ENCODE results near the gene IDH3G.
"Not testable (repeated sequence)": the region's sequence is repeated elsewhere in the genome, so short reads cannot be mapped to it uniquely, and the experiment has no call there.

Gene IDH3G

DNA sequence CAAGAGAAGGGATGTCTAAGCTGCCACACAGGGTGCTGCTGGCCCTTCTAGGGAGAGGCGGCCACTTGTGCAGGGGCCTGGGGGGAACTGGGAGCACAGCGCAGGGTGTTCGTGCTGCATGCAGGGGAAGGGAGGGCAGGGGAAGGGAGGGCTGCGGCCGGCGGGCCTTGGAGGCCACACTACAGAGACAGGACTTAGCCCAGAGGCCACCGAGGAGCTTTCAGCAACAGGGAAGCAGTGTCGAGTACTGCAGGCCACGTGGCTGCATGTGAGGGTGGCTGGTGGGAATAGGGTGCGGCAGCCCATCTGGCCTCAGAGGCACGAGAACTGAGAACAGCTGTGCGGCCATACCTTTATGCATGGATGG lies 49.1 kb downstream of the IDH3G start:
- H3K27me3 Mint-ChIP-seq (ENCODE audit: low read depth); H3K36me3 Mint-ChIP-seq (ENCODE audit: low read depth); H3K9me3 Mint-ChIP-seq; H3K4me3 Mint-ChIP-seq; H3K4me1 Mint-ChIP-seq (ENCODE audit: low read depth); H3K27ac Mint-ChIP-seq: not testable (repeated sequence)

DNA sequence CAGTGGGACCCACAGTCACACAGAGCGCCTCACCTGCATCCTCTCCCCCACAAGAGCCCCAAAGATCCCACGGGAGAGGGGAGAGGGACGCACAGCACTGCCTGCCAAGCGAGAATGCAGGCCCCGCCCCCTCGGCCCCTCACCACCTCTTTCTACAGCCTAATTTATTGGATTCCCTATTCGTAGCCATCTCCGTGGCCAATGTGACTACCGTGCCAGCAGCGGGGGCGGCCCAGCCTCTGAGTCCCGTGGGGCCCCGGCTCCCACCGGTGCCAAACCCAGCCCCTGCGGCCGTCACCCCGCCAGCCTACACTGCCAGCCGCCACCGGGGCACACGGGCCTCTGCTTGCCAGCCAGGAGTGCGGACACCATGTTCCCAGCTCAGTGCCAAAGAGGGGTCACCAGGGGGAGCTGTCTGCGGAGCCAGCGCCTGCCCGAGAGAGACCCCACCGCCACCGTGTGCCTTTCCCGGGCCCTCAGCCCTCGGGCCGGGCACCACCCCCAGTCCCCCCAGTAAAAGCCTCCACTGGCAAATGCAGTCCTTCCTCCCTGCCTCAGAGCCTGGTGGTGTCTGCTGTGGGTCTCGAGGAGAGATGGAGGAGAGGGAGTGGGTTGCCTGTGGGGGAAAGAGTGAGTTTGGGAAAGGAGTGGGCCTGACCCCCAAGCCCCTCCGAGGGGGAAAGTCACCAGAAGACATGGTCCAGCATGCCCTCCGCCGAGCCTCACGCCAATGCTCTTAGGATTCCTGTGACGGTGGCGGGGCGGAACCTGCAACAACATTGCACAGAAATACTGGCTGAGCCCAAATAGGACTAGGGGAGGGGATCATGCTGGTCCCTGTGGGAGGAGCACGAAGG lies 49.7 kb downstream of the IDH3G start:
- Mint-ChIP-seq H3K36me3 (ENCODE audit: low read depth) (peaks cover 5% of the 10 kb centered on the region), H3K27me3 (ENCODE audit: low read depth) (peaks cover under 1% of the 10 kb centered on the region), H3K4me1 (ENCODE audit: low read depth) (peaks cover 14% of the 10 kb centered on the region), H3K9me3 (no peaks in the 10 kb centered on the region), H3K4me3 (no peak overlapping the region), H3K27ac (no peak overlapping the region)

DNA sequence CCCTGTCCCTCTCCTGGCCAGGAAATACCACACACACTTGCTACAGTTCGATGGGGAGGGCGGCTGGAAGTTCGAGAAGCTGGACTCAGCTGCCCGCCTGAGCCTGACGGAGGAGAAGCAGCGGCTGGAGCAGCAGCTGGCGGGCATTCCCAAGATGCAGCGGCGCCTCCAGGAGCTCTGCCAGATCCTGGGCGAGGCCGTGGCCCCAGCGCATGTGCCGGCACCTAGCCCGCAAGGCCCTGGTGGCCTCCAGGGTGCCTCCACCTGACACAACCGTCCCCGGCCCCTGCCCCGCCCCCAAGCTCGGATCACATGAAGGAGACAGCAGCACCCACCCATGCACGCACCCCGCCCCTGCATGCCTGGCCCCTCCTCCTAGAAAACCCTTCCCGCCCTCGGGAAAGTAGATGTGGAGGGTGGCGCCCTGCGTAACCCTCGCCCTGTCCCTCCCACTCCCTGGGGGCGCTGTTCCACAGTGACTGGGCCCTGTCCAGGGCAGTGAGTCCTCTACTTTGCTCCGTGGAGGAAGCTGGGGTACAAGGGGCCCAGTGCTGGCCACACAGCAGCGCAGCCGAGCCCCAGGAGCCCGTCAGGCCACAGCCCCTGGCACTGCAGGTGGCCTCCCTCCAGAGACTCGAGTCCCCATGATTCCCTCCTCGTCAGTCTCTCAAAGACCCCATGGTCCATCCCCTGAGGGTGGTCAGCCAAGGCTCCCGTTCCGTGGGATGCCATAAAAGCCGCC lies 50.5 kb downstream of the IDH3G start:
- H3K36me3 Mint-ChIP-seq (ENCODE audit: low read depth); H3K4me3 Mint-ChIP-seq: not testable (repeated sequence)

DNA sequence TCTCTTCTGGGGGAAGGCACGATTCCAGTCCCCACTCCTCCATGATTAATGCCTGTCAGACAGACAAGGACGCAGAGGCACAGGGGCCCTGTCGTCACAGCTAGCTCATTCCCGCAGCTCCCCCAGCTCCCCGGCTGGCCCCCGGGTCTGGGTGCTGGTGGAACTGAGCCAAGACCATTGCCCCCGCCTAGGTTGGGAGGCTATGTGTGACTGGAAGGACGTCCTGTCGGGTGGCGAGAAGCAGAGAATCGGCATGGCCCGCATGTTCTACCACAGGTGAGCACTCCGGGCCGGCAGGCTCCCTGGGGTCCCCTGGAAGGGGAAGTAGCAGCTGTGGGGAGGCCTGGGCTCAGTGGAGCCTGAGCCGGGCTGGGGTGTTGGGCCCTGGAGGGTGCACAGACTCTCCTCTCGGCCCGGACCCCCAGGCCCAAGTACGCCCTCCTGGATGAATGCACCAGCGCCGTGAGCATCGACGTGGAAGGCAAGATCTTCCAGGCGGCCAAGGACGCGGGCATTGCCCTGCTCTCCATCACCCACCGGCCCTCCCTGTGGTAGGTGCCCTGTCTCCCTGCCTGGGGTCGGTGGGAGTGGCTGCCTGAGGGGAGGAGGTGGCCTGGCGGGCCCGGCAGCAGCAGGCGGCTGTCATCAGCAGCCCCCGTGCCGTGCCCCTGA lies 51.2 kb downstream of the IDH3G start:
- H3K9me3 Mint-ChIP-seq; H3K27ac Mint-ChIP-seq; H3K27me3 Mint-ChIP-seq (ENCODE audit: low read depth); H3K36me3 Mint-ChIP-seq (ENCODE audit: low read depth); H3K4me3 Mint-ChIP-seq: not testable (repeated sequence)
- H3K4me1 Mint-ChIP-seq (ENCODE audit: low read depth), result peaks cover 14% of the 10 kb centered on the region

More for the DNA sequence above, 50.5 kb downstream of the IDH3G start:
- not testable (repeated sequence) for H3K27me3 Mint-ChIP-seq (ENCODE audit: low read depth); H3K9me3 Mint-ChIP-seq; H3K27ac Mint-ChIP-seq
- peaks cover 14% of the 10 kb centered on the region for H3K4me1 Mint-ChIP-seq (ENCODE audit: low read depth)

DNA sequence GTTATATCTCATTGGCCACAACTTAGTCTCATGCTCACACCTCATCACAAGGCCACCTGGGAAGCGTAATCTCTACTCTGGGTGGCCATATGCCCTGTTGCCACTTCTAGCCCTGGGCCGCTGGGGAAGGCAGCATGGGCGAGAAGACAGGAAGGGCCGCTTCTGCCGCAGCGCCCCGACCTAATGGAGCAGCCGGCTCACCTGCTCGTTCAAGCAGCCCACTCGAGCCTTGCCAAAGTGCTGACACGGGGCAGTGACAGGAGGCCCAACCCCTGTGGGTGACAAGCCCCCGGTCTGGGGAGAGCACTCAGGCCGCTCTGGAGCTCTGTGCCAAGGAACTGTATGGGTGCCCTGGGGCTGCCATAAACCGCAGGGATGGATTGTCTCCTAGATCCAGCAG lies 52.1 kb downstream of the IDH3G start:
- H3K9me3 Mint-ChIP-seq; H3K36me3 Mint-ChIP-seq (ENCODE audit: low read depth); H3K4me3 Mint-ChIP-seq; H3K27me3 Mint-ChIP-seq (ENCODE audit: low read depth); H3K27ac Mint-ChIP-seq: not testable (repeated sequence)
- peaks cover 14% of the 10 kb centered on the region for H3K4me1 Mint-ChIP-seq (ENCODE audit: low read depth)

DNA sequence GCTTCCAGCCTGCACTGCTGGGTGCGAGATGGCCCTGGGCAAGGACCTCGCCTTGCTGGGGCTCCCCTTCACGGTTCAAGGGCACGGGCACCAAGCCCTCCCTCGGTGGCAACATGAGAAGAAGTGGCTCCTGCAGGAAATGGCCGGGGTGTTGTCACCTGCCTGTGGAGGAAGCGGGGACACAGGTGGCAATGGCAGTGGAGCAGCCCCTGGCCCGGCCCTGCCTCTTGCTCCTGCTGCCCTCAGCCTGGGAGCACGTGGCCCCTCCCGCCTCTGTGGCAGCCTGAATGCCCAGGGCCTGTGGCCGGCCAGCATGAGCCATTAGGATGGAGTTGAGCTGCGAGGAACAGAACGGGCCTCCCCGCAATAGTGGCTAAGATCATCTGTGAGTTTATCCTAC lies 52.7 kb downstream of the IDH3G start:
- no peaks in the 10 kb centered on the region for H3K9me3 Mint-ChIP-seq
- peak overlapping the region; percentile 45 for H3K27ac Mint-ChIP-seq

DNA sequence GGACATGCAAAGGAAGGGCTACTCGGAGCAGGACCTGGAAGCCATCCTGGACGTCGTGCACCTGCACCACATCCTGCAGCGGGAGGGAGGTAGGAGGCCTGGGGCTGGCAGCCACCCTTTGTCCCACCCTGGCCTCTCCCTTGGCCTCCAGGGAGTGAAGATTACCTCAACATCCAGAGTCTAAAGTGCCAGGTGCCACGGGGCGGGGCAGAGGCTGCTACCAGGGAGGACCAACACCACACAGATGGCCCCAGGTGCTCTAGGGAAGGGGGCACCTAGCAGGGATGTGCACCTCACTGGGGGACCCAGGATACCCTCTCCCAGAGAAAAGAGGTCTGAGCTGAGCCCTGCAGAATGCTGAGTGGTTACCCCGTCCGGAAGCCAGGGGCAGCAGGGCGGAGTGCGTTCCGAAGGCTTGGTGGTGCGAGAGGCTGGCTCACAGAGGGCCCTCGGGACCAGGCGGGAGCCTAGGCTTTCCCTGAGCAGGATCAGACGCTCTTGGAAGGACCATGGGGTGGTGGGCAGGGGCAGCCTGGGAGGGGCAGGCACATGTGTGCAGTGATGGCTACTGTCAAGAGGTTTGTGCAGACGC lies 53.4 kb downstream of the IDH3G start:
- H3K36me3 Mint-ChIP-seq (ENCODE audit: low read depth), result peaks cover 7% of the 10 kb centered on the region
- no peaks in the 10 kb centered on the region for H3K9me3 Mint-ChIP-seq
- peak overlapping the region; percentile 80 for H3K4me3 Mint-ChIP-seq
- H3K27ac Mint-ChIP-seq, result peak overlapping the region; percentile 85
- no peaks in the 10 kb centered on the region for H3K27me3 Mint-ChIP-seq (ENCODE audit: low read depth)
- peaks cover 15% of the 10 kb centered on the region for H3K4me1 Mint-ChIP-seq (ENCODE audit: low read depth)

More for the DNA sequence above, 52.7 kb downstream of the IDH3G start:
- H3K4me3 Mint-ChIP-seq, result peak overlapping the region; percentile 80
- peaks cover 14% of the 10 kb centered on the region for H3K4me1 Mint-ChIP-seq (ENCODE audit: low read depth)
- H3K27me3 Mint-ChIP-seq (ENCODE audit: low read depth), result no peaks in the 10 kb centered on the region
- peaks cover 7% of the 10 kb centered on the region for H3K36me3 Mint-ChIP-seq (ENCODE audit: low read depth)

DNA sequence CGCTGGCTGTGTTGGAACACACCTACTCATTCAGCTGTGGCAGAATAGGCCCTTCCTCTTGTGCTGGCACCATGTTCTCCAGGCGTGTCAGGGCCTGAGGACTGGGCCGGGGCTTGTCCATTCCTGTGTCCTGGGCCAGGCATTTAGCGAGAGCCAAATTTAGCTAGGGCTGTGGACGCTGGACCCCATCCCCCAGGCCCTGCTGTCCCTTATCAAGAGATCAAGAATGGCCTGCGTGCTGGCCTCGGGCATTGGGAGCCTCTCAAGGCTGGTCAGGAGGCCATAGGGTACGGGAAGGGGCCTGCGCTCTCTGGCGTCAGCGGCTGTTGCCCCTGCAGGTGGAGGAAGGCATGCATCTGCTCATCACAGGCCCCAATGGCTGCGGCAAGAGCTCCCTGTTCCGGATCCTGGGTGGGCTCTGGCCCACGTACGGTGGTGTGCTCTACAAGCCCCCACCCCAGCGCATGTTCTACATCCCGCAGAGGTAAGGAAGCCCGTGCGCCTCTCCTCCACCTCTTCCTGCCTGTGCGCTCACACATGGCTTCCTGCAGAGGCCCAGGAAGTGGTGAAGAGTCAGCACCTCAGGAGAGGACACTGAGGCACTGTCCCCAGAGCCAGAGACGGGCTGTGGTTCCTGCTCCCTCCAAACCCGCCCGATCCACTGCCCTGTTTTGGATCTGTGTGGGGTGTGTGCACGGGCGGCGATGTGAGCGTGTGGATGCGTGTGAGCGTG lies 54.3 kb downstream of the IDH3G start:
- Mint-ChIP-seq H3K27ac (peak overlapping the region; percentile 85), H3K4me1 (ENCODE audit: low read depth) (peaks cover 19% of the 10 kb centered on the region), H3K9me3 (no peaks in the 10 kb centered on the region), H3K27me3 (ENCODE audit: low read depth) (no peaks in the 10 kb centered on the region), H3K4me3 (peak overlapping the region; percentile 80), H3K36me3 (ENCODE audit: low read depth) (peaks cover 14% of the 10 kb centered on the region)

DNA sequence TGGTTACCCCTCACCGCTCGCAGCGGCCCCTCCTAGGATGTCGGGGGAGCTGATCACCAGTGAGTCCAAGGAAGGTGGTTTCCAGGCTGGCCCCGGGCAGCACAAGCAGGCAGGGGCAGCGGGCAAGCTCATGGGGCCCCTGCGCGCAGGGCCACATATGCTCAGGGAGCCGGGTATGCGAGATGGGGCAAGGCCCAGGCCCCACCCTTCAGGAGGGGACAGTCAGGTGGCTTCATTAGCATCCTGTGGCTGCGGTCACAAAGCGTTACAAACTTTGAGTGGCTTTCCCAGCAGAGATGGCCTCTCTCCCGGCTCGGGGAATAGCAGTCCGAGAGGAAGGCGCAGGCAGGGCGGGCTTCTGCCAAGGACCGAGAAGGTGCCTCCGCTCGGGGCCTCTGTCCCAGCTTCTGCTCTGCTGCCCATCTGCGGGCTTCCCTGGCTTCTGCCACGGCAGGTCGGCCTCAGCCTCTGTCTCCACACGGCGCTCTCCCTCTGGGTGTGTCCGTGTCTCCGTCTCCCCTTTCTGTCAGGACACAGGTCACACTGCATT lies 56.0 kb downstream of the IDH3G start:
- Mint-ChIP-seq H3K36me3 (ENCODE audit: low read depth) (peaks cover 17% of the 10 kb centered on the region), H3K4me3 (no peak overlapping the region), H3K27me3 (ENCODE audit: low read depth) (no peaks in the 10 kb centered on the region), H3K27ac (no peak overlapping the region), H3K4me1 (ENCODE audit: low read depth) (peaks cover 19% of the 10 kb centered on the region), H3K9me3 (no peaks in the 10 kb centered on the region)

DNA sequence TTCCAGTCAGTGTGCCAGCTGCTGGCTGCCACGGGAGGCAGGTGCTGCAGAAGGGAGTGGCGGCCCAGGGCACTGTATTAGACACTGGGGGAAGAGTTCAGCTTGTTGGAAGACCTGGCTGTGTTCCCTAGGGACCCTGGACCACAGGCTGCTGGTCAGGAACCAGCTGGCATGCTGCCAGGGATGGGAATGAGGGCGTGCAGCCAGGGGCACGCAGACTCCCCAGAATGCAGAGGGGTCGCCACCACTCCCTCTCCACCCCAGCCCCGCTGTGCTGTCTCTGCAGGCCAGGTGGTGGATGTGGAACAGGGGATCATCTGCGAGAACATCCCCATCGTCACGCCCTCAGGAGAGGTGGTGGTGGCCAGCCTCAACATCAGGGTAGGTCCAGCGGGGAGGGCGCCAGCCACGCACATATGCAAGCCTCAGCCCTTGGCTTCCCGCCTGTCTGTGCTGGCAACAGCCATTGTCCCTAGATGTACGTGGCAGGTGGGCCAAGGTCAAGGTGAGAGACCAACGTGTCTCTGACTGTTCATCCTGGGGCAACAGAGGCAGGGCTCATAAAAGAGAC lies 57.2 kb downstream of the IDH3G start:
- Mint-ChIP-seq H3K27ac (no peak overlapping the region), H3K27me3 (ENCODE audit: low read depth) (no peaks in the 10 kb centered on the region), H3K9me3 (peaks cover under 1% of the 10 kb centered on the region), H3K4me3 (no peak overlapping the region), H3K36me3 (ENCODE audit: low read depth) (peaks cover 22% of the 10 kb centered on the region), H3K4me1 (ENCODE audit: low read depth) (peaks cover 19% of the 10 kb centered on the region)

DNA sequence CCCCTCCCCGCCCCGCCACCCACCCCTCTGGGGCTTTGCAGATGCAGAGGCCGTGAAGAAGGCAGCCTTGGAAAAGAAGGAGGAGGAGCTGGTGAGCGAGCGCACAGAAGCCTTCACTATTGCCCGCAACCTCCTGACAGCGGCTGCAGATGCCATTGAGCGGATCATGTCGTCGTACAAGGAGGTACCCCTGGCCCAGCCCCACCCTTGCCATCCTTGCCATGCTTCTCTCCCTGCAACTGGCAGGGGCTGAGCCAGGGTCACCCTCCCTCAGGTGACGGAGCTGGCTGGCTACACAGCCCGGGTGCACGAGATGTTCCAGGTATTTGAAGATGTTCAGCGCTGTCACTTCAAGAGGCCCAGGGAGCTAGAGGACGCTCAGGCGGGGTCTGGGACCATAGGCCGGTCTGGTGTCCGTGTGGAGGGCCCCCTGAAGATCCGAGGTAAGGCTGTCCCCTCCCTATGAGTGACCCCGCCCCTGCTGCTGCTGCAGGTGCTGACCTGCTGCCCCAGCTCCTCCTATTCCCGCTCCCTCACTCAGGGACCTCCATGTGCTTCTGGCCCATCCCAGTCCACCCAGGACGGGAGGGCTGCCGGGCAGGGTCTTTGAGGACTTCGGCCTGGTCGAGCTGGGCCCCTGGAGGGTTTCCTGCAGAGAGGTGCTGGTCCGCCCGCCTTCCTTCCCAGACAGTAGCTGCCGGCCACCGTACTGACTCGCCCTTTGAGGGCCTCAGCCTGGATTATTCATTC lies 57.9 kb downstream of the IDH3G start:
- peaks cover 28% of the 10 kb centered on the region for H3K36me3 Mint-ChIP-seq (ENCODE audit: low read depth)
- peaks cover 25% of the 10 kb centered on the region for H3K4me1 Mint-ChIP-seq (ENCODE audit: low read depth)
- H3K9me3 Mint-ChIP-seq, result peaks cover 8% of the 10 kb centered on the region
- no peak overlapping the region for H3K4me3 Mint-ChIP-seq
- H3K27ac Mint-ChIP-seq, result no peak overlapping the region
- no peaks in the 10 kb centered on the region for H3K27me3 Mint-ChIP-seq (ENCODE audit: low read depth)
